HG02642 (cell line): ENCODE data around the gene TCTA.

Experiments used
- ATAC-seq: cut with Tn5 transposase; IDR thresholded peaks from one replicate; pipeline ENCODE4 v1.9.1; 2021; ENCODE audit warnings: mild to moderate bottlenecking; ENCODE audit not compliant: unreplicated experiment, poor library complexity

The TCTA gene

GRCh38 chr3:49454898-49455681 lies 42.9 kb downstream of the TCTA start:
- ATAC-seq, result no peak

DNA sequence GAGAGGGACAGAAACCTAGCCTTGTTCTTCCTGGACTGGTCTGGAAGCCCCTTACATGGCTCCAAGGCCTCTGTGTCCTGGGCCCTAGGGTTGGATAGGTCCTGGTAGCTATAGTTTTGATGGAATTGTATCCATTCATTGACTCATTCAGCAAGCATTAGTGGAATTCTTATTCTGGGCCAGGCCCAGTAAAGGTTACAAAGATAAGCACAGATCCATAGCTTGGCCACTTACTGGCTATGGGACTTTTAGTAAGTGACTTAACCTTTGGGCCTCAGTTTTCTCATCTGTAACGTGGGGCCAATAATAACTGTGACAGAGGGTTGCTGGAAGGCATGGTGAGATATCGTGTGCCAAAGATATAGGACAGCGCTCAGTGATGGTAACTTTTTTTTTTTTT lies 44.2 kb downstream of the TCTA start:
- ATAC-seq, result no peak

DNA sequence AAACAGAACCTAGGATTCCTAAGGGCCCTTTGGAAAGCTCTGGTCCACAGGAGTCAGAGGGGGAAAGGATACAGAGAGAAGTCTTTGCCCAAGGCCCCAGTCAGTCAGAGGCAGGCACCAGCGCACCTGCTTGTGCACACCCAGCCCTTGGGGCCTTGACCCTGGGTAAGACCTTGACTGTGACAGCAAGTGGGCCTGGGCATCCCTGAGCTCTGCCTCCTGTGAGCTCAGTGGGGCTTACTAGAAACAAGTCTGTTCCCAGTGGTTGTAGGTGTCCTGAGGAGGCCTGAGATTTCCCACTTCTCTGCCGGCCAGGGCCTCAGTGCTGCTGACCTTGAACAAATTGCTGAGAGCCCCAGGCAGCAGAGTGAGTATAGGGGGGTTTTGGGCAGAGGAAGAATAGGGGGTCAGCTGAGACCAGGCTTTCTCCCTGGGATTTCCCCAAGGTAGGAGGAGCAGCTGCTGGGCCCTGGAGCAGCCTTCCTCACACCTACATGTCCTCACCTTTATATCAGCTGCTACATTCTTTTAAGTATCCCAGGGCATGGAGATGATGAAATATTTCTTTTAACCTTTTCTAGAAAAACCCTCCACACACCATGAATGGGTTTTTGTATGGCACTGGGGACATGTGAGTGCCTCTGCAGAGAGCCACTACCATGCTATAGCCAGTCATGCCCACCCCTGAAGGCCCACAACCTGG lies 48.1 kb downstream of the TCTA start:
- ATAC-seq, result no peak

DNA sequence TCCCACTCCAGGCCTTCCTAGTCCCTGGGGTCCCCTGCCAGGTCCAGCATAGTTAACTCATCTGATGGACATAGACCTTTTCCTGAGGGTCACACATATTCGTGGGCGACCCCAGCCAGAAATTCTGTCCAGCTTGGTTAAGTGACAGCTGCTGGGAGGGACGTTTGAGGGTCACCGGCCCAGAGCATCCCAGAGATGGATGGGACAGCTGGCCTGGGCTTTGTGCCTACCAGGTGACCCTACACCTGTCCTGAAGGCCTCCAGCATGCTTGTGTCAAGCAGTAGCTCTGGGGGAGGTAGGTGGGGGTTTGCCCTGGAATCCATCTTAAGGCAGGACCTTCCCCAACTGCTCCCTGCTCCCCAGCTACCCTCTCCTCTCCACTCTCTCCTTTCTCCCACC lies 48.7 kb downstream of the TCTA start:
- no peak for ATAC-seq

- ATAC-seq, result no peak
Observed at GRCh38 chr3:49461443-49462171, 49.4 kb downstream of the TCTA start.

DNA sequence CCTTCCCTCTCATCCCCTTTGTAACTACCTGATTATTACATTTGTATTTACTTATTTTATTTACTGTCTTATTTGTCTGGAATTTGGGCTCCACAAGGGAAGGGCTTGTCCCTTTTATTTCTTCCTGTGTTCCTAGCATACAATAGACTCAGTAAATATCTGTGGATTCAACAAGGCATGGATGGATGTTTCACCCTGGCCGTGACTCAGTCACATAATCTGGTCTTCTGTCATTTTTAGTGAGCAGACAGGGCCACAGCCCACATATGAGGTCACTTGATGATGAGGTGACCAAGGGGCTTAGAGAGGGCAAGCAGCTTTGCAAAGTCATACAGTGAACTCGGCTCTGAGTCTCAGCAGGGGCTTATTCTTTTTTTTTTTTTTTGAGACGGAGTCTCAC lies 50.0 kb downstream of the TCTA start:
- no peak for ATAC-seq

GRCh38 chr3:49465270-49466034 lies 53.2 kb downstream of the TCTA start:
- ATAC-seq, result no peak
